Keratinocyte (primary cell): ENCODE results near the gene ZNF681.

Experiments
- EZH2 ChIP-seq: IDR thresholded peaks from one replicate; pipeline ENCODE4 v1.6.1; 2012; ENCODE audit warnings: inconsistent platforms, mild to moderate bottlenecking, low read length, moderate library complexity
- TF ChIP-seq, protein P1 (sequence below), 3 experiments: IDR thresholded peaks in 1 of 3; conservative IDR thresholded peaks in 1 of 3; optimal IDR thresholded peaks in 1 of 3; 2 replicates in 2 of 3; 3 replicates in 1 of 3; pipeline versions ENCODE3 to v1.5.1; 2011; ENCODE audit warnings: low read length in 3 of 3, mild to moderate bottlenecking in 3 of 3, moderate library complexity in 2 of 3, control low read depth in 1 of 3, inconsistent platforms in 1 of 3; ENCODE audit not compliant: insufficient read depth in 2 of 3; ENCODE audit errors: extremely low read depth in 1 of 3

DNA sequence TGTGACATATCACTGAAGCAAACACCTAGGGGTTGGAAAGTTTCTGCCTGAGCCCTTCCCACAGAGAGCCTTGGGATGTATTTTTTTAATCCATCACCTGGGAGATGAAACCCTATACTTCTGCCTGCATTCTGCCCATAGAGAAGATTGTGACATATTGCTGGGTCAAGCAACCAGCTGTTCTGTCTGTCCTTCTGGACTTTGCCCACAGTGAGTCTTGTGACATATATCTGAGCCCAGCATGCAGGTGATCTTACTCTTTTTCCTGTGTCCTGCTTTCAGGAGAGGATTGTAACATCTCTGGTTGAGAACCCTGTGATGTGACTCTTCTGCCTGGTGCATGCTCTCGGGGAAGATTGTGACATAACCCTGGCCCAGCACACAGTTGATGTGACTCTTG is 24.9 kb upstream of the ZNF681 start:
- no peak for TF ChIP-seq EZH2
- TF ChIP-seq, protein P1, sequence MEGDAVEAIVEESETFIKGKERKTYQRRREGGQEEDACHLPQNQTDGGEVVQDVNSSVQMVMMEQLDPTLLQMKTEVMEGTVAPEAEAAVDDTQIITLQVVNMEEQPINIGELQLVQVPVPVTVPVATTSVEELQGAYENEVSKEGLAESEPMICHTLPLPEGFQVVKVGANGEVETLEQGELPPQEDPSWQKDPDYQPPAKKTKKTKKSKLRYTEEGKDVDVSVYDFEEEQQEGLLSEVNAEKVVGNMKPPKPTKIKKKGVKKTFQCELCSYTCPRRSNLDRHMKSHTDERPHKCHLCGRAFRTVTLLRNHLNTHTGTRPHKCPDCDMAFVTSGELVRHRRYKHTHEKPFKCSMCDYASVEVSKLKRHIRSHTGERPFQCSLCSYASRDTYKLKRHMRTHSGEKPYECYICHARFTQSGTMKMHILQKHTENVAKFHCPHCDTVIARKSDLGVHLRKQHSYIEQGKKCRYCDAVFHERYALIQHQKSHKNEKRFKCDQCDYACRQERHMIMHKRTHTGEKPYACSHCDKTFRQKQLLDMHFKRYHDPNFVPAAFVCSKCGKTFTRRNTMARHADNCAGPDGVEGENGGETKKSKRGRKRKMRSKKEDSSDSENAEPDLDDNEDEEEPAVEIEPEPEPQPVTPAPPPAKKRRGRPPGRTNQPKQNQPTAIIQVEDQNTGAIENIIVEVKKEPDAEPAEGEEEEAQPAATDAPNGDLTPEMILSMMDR (optimal IDR thresholded peaks at IDR 0.05 in 1 of 3, IDR thresholded peaks at IDR 0.05 in 1 of 3, conservative IDR thresholded peaks at IDR 0.05 in 1 of 3; ENCODE audit: extremely low read depth in 1 of 3, insufficient read depth in 2 of 3, low read length in 3 of 3): no peak
